Pancreas (tissue), 10 donors: ENCODE measurements around the gene MS4A10. TPM values are rescaled to one million over a fixed set of nuclear protein-coding genes. Genes with fewer than 3 reads are reported as not detected.

Source experiments
- ATAC-seq, 4 donors: fragments of 200-7000 bp; cut with Tn5 transposase; one replicate each; pipeline versions ENCODE4 v1.8.0 to v1.9.1; 2020; ENCODE audit warnings: mild to moderate bottlenecking in 4 of 4, moderate library complexity in 4 of 4
- DNase-seq, 6 donors: peaks; one replicate each; pipeline ENCODE4 v3.0.0-alpha.2; 2020
- FAIRE-seq: peaks from 2 replicates; lab custom pipeline; 2012; peaks lifted over from hg19 to GRCh38; lab: Jason Lieb, UNC
- H3K27ac ChIP-seq, 4 donors: fragments of 200-600 bp; sonication (generic); 1 replicate in 3 of 4; 2 replicates in 1 of 4; pipeline versions ENCODE4 v1.5.0 to v1.8.0; 2020
- H3K27me3 ChIP-seq, 4 donors: fragments of 200-600 bp; one replicate each; pipeline ENCODE4 v1.8.0; 2021
- H3K36me3 ChIP-seq, 3 donors: fragments of 200-600 bp; sonication (generic) in 1 of 3; one replicate each; pipeline versions ENCODE4 v1.5.0 to v1.8.0; 2020 to 2021
- H3K4me1 ChIP-seq, 3 donors: fragments of 200-600 bp; one replicate each; pipeline ENCODE4 v1.8.0; 2021
- H3K4me3 ChIP-seq, 4 donors: fragments of 200-600 bp; sonication (generic) in 2 of 4; one replicate each; pipeline versions ENCODE4 v1.5.0 to v1.8.0; 2020 to 2021
- H3K9me3 ChIP-seq, 4 donors: fragments of 200-600 bp; one replicate each; pipeline ENCODE4 v1.8.0; 2021
- CTCF ChIP-seq, 4 donors: fragments of 200-600 bp; sonication (generic) in 3 of 4; IDR thresholded peaks; one replicate each; pipeline versions ENCODE4 v1.5.0 to v1.8.0; 2021; ENCODE audit warnings: antibody characterized with exemption in 4 of 4
- WGBS, 2 donors: extraction: QIAGEN DNeasy Blood & Tissue Kit; methylation state at CpG; one replicate each; pipeline ENCODE4 v1.1.7; 2013; 5-methylcytosine and 5-hydroxymethylcytosine counted together
- intact Hi-C, 3 donors: fragments of 100-400 bp; cut with DNase I; formaldehyde crosslinking; loops; one replicate each; pipeline versions ENCODE4 v1.11.1 to v1.14.2; 2022
- polyA plus RNA-seq, 2 donors: library from polyadenylated mRNA; stranded (reverse); fragments of 200-250 nt; gene quantifications; one replicate each; pipeline ENCODE4 v1.2.3, GENCODE V29; 2013
- total RNA-seq, 6 donors: library from RNA; stranded (reverse); fragmentation: NEBNext Ultra II Directional in 4 of 6; extraction: Animal tissue kit (Norgen Biotek cat#: 25700) in 4 of 6; gene quantifications; one replicate each; pipeline versions ENCODE4 v1.2.1 to v1.2.4, GENCODE V29; 2021 to 2023
- donor health status: healthy with polysubstance abuse.
- donor health status: DM: no; HTN: no; CAD: no; lungs with moderate emphysema.
- donor health status: DM: no; HTN: no; CAD: no.
- donor health status: control.
- donor health status: control.
- donor health status: Bipolar disorder and iron deficiency.
- donor health status: DM: yes; HTN: yes; CAD: no.
- donor health status: DM: no; HTN: no; CAD: no.
- donor health status: DM: no; HTN: no; CAD: no.
- donor health status: DM: yes; HTN: yes; CAD: no.

Gene MS4A10
- total and polyA plus RNA-seq, 8 donors, result not detected

DNA sequence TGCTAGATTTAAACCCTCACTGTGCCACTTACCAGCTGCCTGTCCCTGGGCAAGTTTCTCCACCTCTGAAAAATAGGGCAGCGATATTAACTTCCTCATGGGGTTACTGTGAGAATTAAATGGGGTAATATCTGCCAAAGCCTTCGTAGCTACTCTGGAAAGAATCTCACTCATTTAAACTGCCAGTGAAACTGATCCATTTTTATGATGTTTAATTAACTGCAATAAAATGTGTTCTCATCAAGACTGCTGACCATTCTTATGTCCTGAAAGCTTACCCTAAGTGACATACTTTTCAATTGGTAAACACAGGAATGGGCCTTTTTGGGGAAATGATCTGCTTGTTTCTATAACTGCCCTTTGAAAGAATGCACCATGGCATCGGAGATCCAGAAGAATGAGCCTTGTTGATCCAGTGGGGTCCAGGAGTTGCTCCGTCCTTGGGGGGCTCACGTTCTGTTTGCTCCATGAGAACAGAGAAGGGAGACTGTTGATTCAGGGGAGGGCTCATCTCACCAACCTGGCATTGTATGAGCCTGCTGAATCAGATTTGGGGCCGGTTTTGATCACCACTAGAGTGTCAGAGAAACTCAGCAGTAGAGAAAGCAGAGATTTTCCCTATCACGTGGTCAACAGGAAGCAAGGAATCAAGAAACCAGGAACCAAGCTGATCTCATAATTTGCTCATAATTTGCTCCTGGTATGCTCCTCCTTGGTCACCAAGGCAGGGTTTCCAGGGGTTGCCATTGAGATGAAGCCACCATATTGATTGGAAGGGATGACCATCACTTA, 49.8 kb downstream of the MS4A10 start:
- H3K4me3 ChIP-seq, result no peak overlapping the region
- DNase-seq (no peak), FAIRE-seq (no peak), ATAC-seq (no peak)
- H3K4me1 ChIP-seq, result no peaks in the 10 kb centered on the region
- TF ChIP-seq CTCF (IDR thresholded peaks at IDR 0.05), result no peak
- H3K36me3 ChIP-seq, result no peaks in the 10 kb centered on the region
- H3K27ac ChIP-seq, result no peak overlapping the region
- intact Hi-C loops, result loop anchor here in 2 of 3 donors (5.0 to 10.0 kb wide), 2 partner anchors 62 to 350 kb away; no protein-coding TSS in a partner anchor
- H3K9me3 ChIP-seq, result no peaks in the 10 kb centered on the region
- 33 to 47% methylated on average over 7 of the region's 7 CpGs for WGBS, 2 donors
- no peaks in the 10 kb centered on the region for H3K27me3 ChIP-seq

- ATAC-seq, result peak in 1 of 4 donors; percentile 25
- intact Hi-C loops, result loop anchor here in 2 of 3 donors (5.0 to 10.0 kb wide), 2 partner anchors 62 to 349 kb away; no protein-coding TSS in a partner anchor
- FAIRE-seq, result no peak
Observed at GRCh38 chr11:60835534-60835846, 50.4 kb downstream of the MS4A10 start.

GRCh38 chr11:60836866-60837515, 51.9 kb downstream of the MS4A10 start:
- no peaks in the 10 kb centered on the region for H3K9me3 ChIP-seq
- no peaks in the 10 kb centered on the region for H3K36me3 ChIP-seq
- no peak for FAIRE-seq
- no peaks in the 10 kb centered on the region for H3K27me3 ChIP-seq
- TF ChIP-seq CTCF (IDR thresholded peaks at IDR 0.05), result no peak
- WGBS, 2 donors, result 54 to 62% methylated on average over 9 of the region's 9 CpGs
- no peak for DNase-seq
- no peak overlapping the region for H3K27ac ChIP-seq
- H3K4me3 ChIP-seq, result no peak overlapping the region
- intact Hi-C loops, result loop anchor here in 2 of 3 donors (5.0 to 10.0 kb wide), 2 partner anchors 60 to 348 kb away; no protein-coding TSS in a partner anchor
- peaks cover 0 to 8% (median 6%) of the 10 kb centered on the region in 3 donors for H3K4me1 ChIP-seq
- no peak for ATAC-seq

More at GRCh38 chr11:60835534-60835846, 50.4 kb downstream of the MS4A10 start:
- TF ChIP-seq CTCF (IDR thresholded peaks at IDR 0.05), result no peak
- H3K9me3 ChIP-seq, result no peaks in the 10 kb centered on the region
- H3K4me3 ChIP-seq, result no peak overlapping the region
- no peaks in the 10 kb centered on the region for H3K36me3 ChIP-seq
- H3K4me1 ChIP-seq, result no peaks in the 10 kb centered on the region
- no peak overlapping the region for H3K27ac ChIP-seq
- WGBS, 2 donors, result 73 to 77% methylated on average over 3 of the region's 3 CpGs
- no peak for DNase-seq
- H3K27me3 ChIP-seq, result no peaks in the 10 kb centered on the region

DNA sequence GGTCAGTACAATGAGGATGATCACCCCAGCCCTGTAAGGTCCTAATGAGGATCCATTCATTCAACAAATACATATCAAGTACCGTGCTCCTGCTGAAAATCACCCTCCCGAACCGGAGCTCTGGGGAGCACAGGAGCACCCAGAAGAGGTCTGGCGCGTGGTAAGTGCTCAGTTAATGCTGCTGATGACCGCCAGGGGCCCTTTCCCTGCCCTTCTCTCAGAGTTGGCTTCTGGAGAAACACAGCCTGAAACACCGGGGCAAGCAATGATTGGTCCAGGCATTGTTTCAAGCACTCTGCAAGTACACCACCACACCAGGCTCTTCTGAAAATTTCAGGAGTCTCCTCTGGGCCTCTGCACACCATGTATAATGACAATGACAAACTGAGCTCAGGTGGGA, 53.0 kb downstream of the MS4A10 start:
- DNase-seq, result no peak
- H3K4me1 ChIP-seq, result peaks cover 0 to 8% (median 6%) of the 10 kb centered on the region in 3 donors

More for the DNA sequence above, 53.0 kb downstream of the MS4A10 start:
- no peaks in the 10 kb centered on the region for H3K9me3 ChIP-seq
- 58 to 81% methylated on average over 7 of the region's 7 CpGs for WGBS, 2 donors
- no peak overlapping the region for H3K4me3 ChIP-seq
- no peak for TF ChIP-seq CTCF (IDR thresholded peaks at IDR 0.05)
- intact Hi-C loops, result loop anchor here in 2 of 3 donors (5.0 to 10.0 kb wide), 2 partner anchors 59 to 347 kb away; no protein-coding TSS in a partner anchor
- ATAC-seq (no peak), FAIRE-seq (no peak)
- H3K27ac ChIP-seq, result no peak overlapping the region
- H3K36me3 ChIP-seq, result no peaks in the 10 kb centered on the region
- no peaks in the 10 kb centered on the region for H3K27me3 ChIP-seq
